ENCODE results near the gene TEX54.
"Not testable (repeated sequence)": the region's sequence is repeated elsewhere in the genome, so short reads cannot be mapped to it uniquely, and the experiment has no call there.

DNA sequence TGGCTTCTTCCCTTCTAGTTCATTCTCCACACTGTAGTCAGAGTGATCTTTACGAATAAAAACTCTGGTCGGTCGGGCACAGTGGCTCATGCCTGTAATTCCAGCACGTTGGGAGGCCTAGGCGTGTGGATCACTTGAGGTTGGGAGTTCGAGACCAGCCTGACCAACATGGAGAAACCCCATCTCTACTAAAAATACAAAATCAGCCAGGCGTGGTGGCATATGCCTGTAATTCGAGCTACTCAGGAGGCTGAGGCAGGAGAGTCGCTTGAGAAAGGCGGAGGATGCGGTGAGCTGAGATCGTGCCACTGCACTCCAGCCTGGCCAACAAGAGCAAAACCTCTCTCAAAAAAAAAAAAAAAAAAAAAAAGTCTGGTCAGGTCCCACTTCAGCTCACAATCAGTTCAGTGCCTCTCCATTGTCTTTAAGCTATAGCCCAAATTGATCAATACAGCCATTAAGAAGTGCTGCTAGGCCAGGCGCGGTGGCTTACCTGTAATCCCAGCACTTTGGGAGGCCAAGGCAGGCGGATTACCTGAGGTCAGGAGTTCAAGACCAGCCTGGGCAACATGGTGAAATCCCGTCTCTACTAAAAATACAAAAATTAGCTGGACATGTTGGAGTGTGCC lies 29.0 kb upstream of the TEX54 start:
- TF ChIP-seq, protein P1, sequence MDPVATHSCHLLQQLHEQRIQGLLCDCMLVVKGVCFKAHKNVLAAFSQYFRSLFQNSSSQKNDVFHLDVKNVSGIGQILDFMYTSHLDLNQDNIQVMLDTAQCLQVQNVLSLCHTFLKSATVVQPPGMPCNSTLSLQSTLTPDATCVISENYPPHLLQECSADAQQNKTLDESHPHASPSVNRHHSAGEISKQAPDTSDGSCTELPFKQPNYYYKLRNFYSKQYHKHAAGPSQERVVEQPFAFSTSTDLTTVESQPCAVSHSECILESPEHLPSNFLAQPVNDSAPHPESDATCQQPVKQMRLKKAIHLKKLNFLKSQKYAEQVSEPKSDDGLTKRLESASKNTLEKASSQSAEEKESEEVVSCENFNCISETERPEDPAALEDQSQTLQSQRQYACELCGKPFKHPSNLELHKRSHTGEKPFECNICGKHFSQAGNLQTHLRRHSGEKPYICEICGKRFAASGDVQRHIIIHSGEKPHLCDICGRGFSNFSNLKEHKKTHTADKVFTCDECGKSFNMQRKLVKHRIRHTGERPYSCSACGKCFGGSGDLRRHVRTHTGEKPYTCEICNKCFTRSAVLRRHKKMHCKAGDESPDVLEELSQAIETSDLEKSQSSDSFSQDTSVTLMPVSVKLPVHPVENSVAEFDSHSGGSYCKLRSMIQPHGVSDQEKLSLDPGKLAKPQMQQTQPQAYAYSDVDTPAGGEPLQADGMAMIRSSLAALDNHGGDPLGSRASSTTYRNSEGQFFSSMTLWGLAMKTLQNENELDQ (tag by site-specific recombination; IDR thresholded peaks at IDR 0.05; ENCODE audit: low read depth) = not testable (repeated sequence)
- not testable (repeated sequence) for TF ChIP-seq ZNF837 (tag by site-specific recombination; IDR thresholded peaks at IDR 0.05)
- TF ChIP-seq, protein P2, sequence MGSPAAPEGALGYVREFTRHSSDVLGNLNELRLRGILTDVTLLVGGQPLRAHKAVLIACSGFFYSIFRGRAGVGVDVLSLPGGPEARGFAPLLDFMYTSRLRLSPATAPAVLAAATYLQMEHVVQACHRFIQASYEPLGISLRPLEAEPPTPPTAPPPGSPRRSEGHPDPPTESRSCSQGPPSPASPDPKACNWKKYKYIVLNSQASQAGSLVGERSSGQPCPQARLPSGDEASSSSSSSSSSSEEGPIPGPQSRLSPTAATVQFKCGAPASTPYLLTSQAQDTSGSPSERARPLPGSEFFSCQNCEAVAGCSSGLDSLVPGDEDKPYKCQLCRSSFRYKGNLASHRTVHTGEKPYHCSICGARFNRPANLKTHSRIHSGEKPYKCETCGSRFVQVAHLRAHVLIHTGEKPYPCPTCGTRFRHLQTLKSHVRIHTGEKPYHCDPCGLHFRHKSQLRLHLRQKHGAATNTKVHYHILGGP (tag by site-specific recombination; IDR thresholded peaks at IDR 0.05) = not testable (repeated sequence)

All from HEK293 (cell line).